ENCODE data around the gene CDH24.

GRCh38 chr14:23074906-23075305, 17.6 kb upstream of the CDH24 start:
- no peak for TF ChIP-seq GATA2 (IDR thresholded peaks at IDR 0.05; ENCODE audit: low read depth, low read length)
- TF ChIP-seq GATA3 (IDR thresholded peaks at IDR 0.05; ENCODE audit: low read depth, low read length) = no peak

Data from SH-SY5Y (cell line).